Epithelial cell of prostate (primary cell): ENCODE data around the gene GPC2.
"Not testable (repeated sequence)": the region's sequence is repeated elsewhere in the genome, so short reads cannot be mapped to it uniquely, and the experiment has no call there.

Source experiments
- DNase-seq: peaks from one replicate; pipeline ENCODE4 v3.0.0-alpha.2; 2011; ENCODE audit warnings: low read depth, low spot score
- H3K27ac ChIP-seq: fragments of 450-650 bp; 2 replicates; pipeline ENCODE4 v1.5.1; 2017; ENCODE audit warnings: mild to moderate bottlenecking

GPC2 gene

GRCh38 chr7:100204454-100204853 is 27.3 kb upstream of the GPC2 start:
- no peak overlapping the region for H3K27ac ChIP-seq

DNA sequence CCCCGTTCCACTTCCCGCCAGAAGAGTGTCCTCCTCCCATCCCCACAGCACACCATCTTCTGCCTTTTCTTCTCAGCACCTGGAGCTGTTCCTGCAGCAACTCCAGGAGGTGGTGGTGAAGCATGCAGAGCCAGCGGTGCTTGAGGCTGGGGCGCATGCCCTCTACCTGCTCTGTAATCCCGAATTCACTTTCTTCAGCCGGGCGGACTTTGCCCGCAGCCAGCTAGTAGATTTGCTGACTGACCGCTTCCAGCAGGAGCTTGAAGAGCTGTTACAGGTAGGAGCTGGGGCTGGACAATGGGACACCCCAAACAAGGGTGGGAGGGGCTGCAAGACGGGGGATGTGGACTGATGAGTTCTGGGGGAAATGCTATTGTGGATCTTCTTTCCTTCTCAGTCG is 23.5 kb upstream of the GPC2 start:
- H3K27ac ChIP-seq, result no peak overlapping the region
- DNase-seq, result no peak

More at GRCh38 chr7:100204454-100204853, 27.3 kb upstream of the GPC2 start:
- no peak for DNase-seq

GRCh38 chr7:100198266-100198665 is 21.1 kb upstream of the GPC2 start:
- H3K27ac ChIP-seq, result no peak overlapping the region
- DNase-seq, result no peak

GRCh38 chr7:100195901-100196322 is 18.7 kb upstream of the GPC2 start:
- H3K27ac ChIP-seq, DNase-seq: not testable (repeated sequence)

GRCh38 chr7:100195222-100195621 is 18.0 kb upstream of the GPC2 start:
- H3K27ac ChIP-seq, result no peak overlapping the region
- no peak for DNase-seq

GRCh38 chr7:100192969-100193368 is 15.8 kb upstream of the GPC2 start:
- DNase-seq, result no peak
- H3K27ac ChIP-seq, result no peak overlapping the region

DNA sequence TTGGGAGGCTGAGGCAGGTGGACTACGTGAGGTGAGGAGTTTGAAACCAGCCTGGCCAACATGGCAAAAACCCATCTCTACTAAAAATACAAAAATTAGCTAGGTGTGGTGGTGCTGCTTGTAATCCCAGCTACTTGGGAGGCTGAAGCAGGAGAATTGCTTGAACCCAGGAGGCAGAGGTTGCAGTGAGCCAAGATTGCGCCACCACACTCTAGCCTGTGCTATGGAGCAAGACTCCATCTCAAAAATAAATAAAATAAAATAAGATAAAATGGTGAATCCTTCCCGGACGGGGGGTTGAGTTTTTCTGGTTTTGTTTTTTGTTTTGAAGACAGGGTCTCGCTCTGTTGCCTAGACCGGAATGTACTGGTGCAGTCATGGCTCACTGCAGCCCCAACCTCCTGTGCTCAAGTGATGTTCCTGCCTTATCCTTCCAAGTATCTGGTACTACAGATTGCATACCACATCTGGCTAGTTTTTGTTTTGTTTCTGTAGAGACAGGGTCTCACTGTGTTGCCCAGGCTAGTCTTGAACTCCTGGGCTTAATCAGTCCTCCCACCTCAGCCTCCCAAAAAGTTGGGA is 15.2 kb upstream of the GPC2 start:
- DNase-seq, H3K27ac ChIP-seq: not testable (repeated sequence)

DNA sequence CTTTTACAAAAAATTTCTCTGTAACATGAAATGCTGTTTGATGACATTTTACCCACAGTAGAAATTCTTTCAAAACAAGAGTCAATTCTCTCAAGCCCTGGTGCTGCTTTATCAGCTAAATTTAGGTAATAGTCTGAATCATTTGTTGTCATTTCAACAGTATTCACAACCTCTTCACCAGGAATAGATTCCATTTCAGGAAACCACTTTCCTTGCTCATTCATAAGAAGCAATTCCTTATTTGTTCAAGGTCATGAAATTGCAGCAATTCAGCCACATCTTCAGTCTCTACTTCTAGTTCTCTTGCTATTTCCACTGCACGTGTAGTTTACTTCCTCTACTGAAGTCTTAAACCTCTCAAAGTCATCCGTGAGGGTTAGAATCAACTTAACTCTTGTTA is 14.6 kb upstream of the GPC2 start:
- DNase-seq, result no peak
- H3K27ac ChIP-seq, result no peak overlapping the region

- DNase-seq, result no peak
- H3K27ac ChIP-seq, result no peak overlapping the region
Observed at GRCh38 chr7:100190048-100190711, 13.0 kb upstream of the GPC2 start.

DNA sequence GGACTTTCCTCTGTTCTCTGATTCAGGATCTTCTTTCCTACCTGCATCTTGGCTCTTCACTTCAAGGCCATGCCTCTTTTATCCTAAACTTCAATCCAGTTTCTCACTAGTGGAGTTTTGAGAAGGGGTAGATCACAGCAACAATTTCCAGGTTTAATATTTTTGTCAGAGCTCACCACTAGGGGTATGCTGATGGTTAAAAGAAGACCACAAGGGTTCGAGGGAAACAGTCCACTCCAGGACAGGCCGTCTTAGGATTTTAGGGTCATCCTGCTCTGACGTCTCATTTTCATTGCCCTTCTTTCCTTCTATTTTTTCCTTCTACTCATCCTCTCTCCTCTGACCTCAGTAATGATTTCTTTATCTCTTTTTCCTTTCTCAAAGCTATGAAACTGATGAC is 11.9 kb upstream of the GPC2 start:
- no peak for DNase-seq
- H3K27ac ChIP-seq, result no peak overlapping the region

- no peak for DNase-seq
- H3K27ac ChIP-seq, result no peak overlapping the region
Observed at GRCh38 chr7:100185726-100186125, 8.5 kb upstream of the GPC2 start.

- not testable (repeated sequence) for H3K27ac ChIP-seq, DNase-seq
Observed at GRCh38 chr7:100183090-100183489, 5.9 kb upstream of the GPC2 start.

GRCh38 chr7:100182616-100183015 is 5.4 kb upstream of the GPC2 start:
- DNase-seq, H3K27ac ChIP-seq: not testable (repeated sequence)

DNA sequence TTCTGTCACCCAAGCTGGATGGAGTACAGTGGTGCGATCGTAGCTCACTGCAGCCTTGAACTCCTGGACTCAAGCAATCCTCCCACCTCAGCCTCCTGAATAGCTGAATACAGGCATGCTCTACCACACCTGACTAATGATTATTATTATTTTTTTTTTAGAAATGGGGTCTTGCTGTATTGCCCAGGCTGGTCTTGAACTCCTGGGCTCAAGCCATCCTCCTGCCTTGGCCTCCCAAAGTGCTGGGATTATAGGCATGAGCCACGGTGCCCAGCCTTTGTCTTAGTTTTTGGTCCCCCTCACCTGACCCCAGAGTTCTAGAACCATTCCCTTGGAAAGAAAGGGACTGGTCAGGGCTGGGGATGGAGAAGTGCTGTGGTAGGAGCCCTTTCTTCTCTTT is 2.9 kb upstream of the GPC2 start:
- not testable (repeated sequence) for H3K27ac ChIP-seq

DNA sequence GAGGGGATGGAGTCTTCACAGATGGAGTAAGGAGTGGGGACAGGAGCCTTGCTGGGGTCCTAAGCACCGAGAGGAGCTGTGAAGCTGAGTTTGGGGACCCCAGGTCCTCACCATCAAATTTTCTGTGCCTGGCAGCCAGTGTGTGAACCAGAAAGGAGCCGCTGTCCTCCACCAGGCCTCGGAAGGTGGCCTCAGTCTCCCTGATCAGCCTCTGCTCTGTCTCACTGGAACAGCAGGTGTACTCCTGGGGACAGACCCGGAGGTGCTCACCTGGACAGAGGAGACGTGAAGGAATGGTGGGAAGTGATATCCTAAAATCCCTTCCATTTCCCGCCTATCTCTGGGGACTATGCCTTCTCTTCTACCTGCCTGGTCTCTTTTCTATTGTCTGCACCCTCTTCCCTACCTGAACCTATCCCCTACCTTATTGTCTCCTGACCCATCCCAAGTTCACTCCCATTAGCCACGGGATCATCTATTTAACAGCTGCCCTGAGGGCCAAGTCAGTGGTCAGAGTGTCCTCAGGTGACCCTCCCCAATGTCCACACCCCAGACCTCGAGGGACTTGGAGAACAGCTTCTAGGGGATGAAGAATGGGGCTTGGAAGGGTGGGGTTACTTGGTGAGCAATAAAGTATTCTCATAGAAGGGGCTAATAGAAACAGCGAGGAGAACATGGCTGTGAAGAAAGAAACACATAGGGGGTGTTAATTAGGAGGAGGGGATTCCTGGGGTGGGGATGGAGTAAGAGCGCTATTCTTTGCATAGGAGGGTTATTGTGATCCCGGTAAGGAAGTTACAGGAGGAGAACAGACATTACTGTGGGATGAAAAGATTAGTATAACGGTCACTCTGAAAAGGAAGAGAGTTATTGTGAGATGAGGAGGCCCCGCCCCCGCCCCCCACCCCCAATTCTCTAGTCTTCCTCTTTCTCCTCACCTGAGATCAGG is 811 bp downstream of the GPC2 start:
- H3K27ac ChIP-seq, result no peak overlapping the region
- no peak for DNase-seq

More for the DNA sequence above, 2.9 kb upstream of the GPC2 start:
- DNase-seq, result not testable (repeated sequence)

DNA sequence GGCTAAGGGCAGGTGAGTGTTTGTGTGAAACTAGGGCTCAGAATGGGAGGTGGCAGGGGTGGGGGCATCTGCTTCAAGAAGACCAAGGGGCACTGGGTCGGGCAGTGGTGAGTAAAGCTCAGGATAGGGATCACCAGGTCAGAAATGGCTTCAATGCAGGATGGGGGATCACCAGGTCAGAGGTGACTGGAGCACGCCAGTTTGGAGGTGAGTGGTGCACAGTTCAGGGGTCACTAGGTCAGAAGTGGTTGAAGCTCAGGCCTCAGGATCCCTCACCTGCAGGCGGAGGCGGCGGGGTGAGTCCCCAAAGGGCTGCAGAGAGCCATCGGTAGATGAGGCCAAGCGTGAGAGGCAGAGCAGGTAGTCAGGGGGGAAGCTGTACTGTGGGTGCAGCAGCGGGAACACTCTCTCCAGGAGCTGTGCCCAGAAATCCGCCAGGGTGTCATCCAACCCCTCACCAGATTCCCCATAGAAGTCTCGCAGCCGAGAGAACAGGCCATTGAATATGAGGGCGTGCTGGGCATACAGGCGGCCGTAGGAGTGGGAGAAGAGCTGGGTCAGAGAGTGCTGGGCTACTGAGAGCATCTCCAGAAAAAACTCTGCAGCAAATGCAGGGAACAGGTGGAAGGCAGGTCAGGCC is 1.8 kb downstream of the GPC2 start:
- H3K27ac ChIP-seq, result no peak overlapping the region
- DNase-seq, result no peak

DNA sequence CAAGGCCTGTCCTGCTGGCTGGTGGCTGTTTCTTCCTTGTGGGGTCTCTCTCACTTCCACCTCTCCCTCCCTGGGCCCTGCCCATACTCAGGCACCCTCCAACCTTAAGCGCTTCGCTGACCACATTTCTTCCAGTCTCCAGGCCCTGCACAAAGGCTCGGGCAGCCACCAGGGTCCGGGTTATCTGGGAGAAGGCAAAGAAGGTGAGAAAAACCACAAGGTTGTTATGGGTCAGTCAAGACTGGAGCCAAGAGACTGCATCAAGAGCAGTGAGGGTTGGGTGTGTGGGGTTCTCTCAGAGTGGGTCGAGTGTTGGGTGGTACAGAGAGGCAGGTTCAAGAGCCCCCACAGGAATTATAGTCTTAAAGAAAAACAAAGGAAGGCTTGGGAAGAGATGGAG is 2.6 kb downstream of the GPC2 start:
- no peak overlapping the region for H3K27ac ChIP-seq
- DNase-seq, result no peak

DNA sequence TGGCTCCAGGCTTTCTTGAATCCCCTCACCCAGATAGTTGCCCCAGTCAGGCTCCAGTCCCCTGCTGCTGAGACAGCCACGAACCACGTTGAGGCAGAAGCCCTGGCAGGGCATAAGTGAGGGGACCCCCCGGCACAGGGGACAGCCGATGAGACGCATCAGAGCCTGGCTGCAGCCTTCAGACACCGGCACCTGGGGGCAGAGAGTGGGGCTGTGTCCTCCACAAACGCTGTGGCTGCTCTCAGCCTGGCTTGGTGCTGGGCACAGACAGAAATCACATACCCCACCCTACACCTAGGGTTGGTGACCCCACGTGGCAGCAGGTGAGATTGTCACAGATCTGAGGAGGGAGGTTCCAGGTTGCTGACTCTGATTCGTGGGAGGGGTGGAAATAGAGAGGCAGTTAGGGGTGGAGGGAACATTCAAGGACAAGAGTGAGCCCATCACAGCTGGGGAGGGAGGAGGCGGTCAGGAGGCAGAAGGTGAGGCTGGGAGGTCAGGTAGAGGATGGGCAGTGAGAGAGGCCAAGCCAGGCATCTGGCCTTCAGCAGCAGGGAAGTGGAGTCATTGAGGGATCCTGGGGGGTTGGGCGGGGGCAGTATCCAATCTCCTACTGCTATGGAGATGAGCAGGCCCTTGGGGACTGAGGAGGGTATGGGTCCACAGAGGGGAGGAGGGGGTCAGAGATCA is 3.2 kb downstream of the GPC2 start:
- DNase-seq, result no peak
- no peak overlapping the region for H3K27ac ChIP-seq

DNA sequence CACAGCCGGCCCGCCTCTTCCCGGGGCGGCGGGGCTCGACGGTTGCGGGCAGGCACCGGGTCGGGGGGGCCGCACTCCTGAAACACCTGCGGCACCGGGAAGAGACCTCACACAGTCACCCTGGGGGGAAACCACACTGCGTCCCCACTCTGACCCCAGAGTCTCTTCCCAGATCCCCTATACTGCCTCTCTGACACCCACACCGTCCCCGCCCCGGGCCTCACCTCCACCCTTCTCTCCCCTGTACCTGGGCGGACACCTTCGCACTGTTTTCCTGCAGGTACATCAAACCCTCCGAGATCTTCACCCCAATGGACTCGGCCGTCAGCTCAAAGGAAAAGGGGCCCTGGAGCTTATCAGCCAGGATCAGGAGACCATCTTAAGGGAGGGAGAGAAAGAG is 5.3 kb downstream of the GPC2 start:
- DNase-seq, result no peak
- H3K27ac ChIP-seq, result no peak overlapping the region

DNA sequence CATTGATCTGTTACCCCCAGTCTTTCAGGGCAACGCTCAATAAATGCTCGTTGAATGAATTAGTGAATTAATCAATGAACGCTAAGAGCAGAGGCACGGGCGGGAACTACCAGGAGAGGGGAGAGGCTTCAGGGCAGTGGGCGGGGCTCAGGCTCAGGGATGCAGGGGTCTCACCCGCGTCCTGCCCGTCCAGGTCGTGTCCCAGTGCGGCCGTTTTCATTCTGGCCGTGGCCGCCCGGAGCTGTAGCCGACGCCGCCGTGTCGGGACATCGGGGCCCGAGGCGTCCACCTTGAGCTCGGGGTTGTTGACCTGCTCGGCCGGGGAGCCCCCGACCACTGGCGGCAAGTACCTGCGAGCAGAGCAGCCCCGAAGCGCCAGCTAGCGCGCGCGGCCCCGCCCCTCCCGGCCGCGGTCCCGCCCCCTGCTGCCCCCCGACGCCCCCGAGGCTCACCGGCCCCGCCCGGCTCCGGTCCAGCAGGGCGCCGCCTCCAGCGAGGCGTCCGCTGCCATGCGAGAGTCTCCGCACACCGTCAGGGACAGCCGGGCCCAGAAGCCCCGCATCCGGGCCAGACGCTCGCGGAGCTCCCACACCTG is 6.0 kb downstream of the GPC2 start:
- DNase-seq, result no peak
- no peak overlapping the region for H3K27ac ChIP-seq
